Measurements from ENCODE around the gene MYL1.

MYL1 gene

DNA sequence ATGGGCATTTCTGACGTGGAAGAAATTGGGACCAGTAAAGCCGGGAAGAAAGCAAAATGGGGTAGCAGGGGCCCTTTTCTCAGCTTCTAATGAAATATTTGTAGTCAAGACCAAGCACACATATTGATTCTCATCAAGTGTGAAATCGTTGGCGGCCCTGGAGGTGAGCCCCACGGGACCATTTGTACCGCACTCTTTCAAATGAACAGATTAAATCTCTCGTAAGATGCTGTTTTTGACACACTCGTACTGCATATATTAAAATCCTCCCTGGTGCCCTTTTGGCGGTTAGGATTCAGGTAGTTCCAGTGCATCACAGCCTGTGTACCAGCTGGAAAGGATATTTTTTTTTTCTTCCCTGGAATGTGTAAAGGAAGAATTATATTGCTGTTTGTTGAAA is 9.9 kb upstream of the MYL1 start:
- H3K27me3 ChIP-seq, result peaks cover 3% of the 10 kb centered on the region; the same call in 1 of the 2 replicates
- H3K4me3 ChIP-seq (ENCODE audit: low read depth, low read length), result no peak overlapping the region
- H3K9me3 ChIP-seq, result no peaks in the 10 kb centered on the region
- no peaks in the 10 kb centered on the region for H3K36me3 ChIP-seq
- no peak for DNase-seq
- H3K4me1 ChIP-seq, result no peaks in the 10 kb centered on the region
- TF ChIP-seq, protein P1, sequence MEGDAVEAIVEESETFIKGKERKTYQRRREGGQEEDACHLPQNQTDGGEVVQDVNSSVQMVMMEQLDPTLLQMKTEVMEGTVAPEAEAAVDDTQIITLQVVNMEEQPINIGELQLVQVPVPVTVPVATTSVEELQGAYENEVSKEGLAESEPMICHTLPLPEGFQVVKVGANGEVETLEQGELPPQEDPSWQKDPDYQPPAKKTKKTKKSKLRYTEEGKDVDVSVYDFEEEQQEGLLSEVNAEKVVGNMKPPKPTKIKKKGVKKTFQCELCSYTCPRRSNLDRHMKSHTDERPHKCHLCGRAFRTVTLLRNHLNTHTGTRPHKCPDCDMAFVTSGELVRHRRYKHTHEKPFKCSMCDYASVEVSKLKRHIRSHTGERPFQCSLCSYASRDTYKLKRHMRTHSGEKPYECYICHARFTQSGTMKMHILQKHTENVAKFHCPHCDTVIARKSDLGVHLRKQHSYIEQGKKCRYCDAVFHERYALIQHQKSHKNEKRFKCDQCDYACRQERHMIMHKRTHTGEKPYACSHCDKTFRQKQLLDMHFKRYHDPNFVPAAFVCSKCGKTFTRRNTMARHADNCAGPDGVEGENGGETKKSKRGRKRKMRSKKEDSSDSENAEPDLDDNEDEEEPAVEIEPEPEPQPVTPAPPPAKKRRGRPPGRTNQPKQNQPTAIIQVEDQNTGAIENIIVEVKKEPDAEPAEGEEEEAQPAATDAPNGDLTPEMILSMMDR (IDR thresholded peaks at IDR 0.05; ENCODE audit: low read depth, low read length), result no peak

DNA sequence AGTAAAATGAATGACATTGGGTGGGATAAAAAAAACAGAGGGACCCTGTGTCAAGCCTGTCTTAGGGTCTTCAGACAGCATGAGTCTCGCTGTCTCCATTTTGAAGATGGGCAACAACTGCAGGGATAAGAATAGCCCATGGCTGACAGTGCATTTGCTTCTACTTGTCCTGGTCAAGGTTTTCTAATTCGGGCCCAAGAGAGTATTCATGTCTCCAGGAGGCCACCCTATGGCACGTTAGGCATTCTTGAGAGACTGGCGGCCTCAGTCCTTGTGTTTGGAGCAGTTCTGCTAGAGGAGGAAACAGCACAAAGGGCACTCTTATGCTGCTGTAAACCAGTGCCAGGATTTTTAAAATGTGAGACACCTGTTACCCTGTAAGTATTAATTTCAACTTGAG is 9.5 kb upstream of the MYL1 start:
- TF ChIP-seq, protein P1 (IDR thresholded peaks at IDR 0.05; ENCODE audit: low read depth, low read length), result no peak
- H3K27me3 ChIP-seq, result peaks cover 3% of the 10 kb centered on the region; the same call in 1 of the 2 replicates
- no peaks in the 10 kb centered on the region for H3K9me3 ChIP-seq
- H3K4me1 ChIP-seq, result no peaks in the 10 kb centered on the region
- no peak overlapping the region for H3K4me3 ChIP-seq (ENCODE audit: low read depth, low read length)
- no peaks in the 10 kb centered on the region for H3K36me3 ChIP-seq
- DNase-seq, result no peak

DNA sequence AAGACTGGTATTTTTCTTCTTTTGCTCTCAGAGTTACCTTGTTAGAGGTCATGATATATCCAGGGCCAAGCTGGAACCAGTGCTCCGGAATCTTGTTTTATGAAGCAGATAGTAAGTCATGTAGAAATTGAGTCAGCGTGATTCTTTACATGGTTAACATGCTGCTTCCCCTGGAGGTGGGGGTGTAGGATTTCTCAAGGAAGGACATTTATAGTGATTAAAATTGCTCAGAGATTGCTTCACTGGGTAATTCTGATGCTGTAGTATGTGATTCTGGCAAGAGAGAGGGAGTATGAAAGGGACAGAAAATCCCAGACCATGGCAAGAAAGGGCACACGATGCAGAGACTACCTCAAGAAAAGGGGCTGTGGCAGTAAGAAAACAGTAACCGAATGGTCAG is 8.0 kb upstream of the MYL1 start:
- Histone ChIP-seq H3K4me1 (no peaks in the 10 kb centered on the region), H3K27me3 (peaks cover 3% of the 10 kb centered on the region; the same call in 1 of the 2 replicates), H3K4me3 (ENCODE audit: low read depth, low read length) (no peak overlapping the region), H3K9me3 (no peaks in the 10 kb centered on the region), H3K36me3 (no peaks in the 10 kb centered on the region)
- TF ChIP-seq, protein P1 (IDR thresholded peaks at IDR 0.05; ENCODE audit: low read depth, low read length), result no peak
- no peak for DNase-seq

DNA sequence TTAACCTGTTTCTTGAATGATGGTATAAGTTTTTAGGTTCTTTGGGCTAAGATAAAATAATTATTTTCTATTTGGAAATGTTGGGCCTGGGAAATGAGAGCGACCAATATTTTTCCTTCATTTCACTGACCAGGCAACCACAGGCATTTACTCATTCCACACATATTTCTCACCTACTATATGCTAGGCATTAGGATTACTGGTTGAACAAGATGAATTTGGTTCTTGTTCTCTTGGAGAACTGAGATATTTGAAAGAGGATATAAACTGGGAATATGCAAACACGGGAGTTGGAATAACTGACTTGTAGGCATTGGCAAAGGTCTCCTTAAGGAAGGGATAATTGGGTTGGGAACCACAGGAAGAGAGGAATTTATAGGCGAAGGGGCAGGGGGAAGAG is 3.9 kb upstream of the MYL1 start:
- peaks cover 3% of the 10 kb centered on the region; the same call in 1 of the 2 replicates for H3K27me3 ChIP-seq
- no peak for DNase-seq
- no peaks in the 10 kb centered on the region for H3K9me3 ChIP-seq
- no peaks in the 10 kb centered on the region for H3K4me1 ChIP-seq
- H3K4me3 ChIP-seq (ENCODE audit: low read depth, low read length), result no peak overlapping the region
- TF ChIP-seq, protein P1 (IDR thresholded peaks at IDR 0.05; ENCODE audit: low read depth, low read length), result no peak
- H3K36me3 ChIP-seq, result no peaks in the 10 kb centered on the region

DNA sequence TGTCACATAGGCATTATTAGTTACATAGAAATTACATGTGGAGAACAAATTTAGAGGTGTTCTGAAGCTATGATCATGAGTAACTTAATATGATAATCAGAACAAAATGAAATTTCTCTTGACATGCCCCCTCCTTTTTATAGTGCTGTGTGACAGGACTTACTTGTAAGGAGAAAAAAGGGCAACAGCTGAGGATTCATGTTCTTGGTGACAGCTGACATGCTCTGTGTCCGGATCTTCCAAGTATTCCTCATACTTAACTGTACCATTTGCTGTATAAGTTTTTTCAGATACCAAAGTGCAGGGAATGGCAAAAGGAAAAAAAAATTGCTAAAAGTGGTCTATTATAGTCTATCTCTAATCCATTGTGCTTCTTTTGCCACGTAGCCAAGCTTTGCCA is 3.5 kb upstream of the MYL1 start:
- H3K4me1 ChIP-seq, result no peaks in the 10 kb centered on the region
- H3K36me3 ChIP-seq, result no peaks in the 10 kb centered on the region
- DNase-seq, result no peak
- no peak overlapping the region for H3K4me3 ChIP-seq (ENCODE audit: low read depth, low read length)
- TF ChIP-seq, protein P1 (IDR thresholded peaks at IDR 0.05; ENCODE audit: low read depth, low read length), result no peak
- no peaks in the 10 kb centered on the region for H3K9me3 ChIP-seq
- peaks cover 3% of the 10 kb centered on the region; the same call in 1 of the 2 replicates for H3K27me3 ChIP-seq

DNA sequence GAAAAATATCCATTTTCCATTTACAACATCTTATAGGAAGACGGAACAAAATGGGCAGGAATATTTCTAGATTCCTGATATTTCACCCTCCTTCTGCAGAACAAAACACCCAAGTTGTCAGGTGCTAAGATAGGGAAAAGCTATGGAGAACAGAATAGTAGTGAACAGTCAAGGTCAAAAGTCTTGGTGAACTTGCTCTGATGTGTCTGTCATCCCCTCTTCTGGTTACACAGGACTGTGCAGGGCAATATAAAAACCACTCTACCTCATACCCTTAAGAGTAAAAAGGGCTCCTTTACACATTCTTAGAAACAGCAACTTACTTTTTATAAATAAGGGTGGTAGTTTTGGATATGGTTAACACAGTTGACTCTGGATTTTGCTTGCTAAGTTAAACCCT is 4.4 kb downstream of the MYL1 start:
- no peaks in the 10 kb centered on the region for H3K27me3 ChIP-seq
- H3K36me3 ChIP-seq, result no peaks in the 10 kb centered on the region
- TF ChIP-seq, protein P1 (IDR thresholded peaks at IDR 0.05; ENCODE audit: low read depth, low read length), result no peak
- no peak for DNase-seq
- no peak overlapping the region for H3K4me3 ChIP-seq (ENCODE audit: low read depth, low read length)
- no peaks in the 10 kb centered on the region for H3K4me1 ChIP-seq
- H3K9me3 ChIP-seq, result no peaks in the 10 kb centered on the region
